Muscle of back (tissue), 11 donors: Measurements from ENCODE around the gene TCP11. TPM values are rescaled to one million over a fixed set of nuclear protein-coding genes. Genes with fewer than 3 reads are reported as not detected.

Experiments
- DNase-seq, 3 donors: peaks; one replicate each; pipeline versions ENCODE4 v3.0.0 to v3.0.0-alpha.2; 2013
- polyA plus RNA-seq, 10 donors: library from polyadenylated mRNA; unstranded; fragments of 120-200 nt; gene quantifications; one replicate each; pipeline ENCODE4 v1.2.1, GENCODE V29; 2013; ENCODE audit not compliant: insufficient read length in 10 of 10

Gene TCP11
- polyA plus RNA-seq, 10 donors: 0.15 to 0.73 (median 0.35) TPM; not detected in 1

GRCh38 chr6:35082046-35082732 is 59.0 kb downstream of the TCP11 start:
- no peak for DNase-seq

- DNase-seq: peak in 1 of 3 donors; percentile 58
These were observed 59.7 kb downstream of the TCP11 start for GRCh38 chr6:35081426-35081851.

DNA sequence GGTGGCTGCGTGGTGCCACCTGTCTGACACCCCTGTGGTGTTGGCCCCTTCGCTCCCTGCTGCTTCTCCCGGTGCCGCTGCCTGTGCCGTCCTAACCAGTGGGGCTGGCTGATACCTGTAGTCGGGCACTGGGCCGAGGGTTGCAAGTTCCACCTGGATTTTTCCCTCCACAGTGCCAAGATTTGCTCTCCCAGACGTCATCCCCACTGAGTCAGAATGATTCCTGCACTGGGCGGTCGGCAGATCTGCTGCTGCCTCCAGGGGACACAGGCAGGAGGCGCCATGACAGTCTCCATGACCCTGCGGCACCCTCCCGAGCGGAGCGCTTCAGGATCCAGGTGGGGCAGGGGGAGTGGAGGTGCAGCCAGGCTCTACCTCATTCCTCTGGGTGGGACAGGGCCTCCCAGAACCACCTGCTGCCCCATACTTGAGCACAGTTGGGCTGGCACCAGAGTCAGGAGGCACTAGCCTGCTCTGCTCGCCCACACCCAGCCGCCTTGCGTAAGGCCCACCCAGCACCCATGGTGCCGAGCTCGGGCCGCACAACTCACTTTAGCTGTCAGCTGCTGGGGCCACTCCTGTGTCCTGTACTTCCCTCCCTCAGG is 60.2 kb downstream of the TCP11 start:
- DNase-seq: no peak

DNA sequence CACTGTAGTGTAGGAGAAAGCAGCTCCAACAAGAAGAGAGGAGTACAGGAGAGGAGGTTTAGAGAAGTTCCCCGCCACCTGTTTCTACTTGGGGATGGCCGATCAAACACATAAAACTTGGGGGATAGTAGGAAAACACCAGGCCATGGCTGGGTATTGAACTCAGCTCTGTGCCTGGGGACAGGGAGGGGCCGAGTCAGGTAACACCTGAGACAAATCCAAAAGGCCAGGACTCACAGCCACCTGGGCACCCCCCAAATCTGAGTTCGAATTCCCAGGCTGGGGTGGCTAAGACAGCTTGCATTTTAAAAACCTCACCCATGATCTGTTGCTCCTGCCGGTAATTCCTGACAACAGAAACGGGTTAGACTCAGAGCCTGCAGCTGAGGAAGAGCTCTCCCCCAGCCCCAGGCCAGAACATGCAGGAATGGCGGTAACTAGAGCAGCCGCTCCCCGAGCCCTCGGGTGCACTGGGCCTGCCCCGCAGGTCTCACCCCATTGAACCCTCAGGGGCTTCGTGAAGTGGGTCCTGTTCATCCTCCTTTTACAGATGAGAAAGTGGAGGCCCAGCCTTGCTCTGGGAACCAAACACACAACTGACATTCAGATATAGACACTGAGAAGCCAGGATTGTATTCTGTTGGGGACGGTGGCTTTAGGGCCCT is 61.0 kb downstream of the TCP11 start:
- no peak for DNase-seq

GRCh38 chr6:35079311-35080000 is 61.7 kb downstream of the TCP11 start:
- no peak for DNase-seq

DNA sequence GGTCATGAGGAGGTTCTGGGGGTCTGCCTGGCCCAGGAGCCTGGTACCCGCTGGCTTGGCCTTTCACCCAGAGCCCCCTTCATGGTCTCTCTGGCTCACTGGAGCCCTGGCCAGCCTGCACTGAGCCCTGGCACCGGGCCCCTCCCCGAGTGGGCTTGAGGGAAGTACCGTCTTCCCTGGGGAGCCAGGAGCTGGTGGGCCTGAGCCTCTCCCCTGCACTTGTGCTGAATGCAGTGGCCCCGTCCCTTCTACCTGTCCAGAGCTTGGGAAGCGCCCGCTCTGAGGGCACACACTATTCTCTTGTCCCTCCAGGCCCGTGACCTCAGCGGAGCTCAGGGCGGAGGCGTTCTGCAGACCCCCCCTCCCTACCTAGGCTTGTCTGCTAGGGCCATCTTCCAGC is 62.2 kb downstream of the TCP11 start:
- DNase-seq: no peak

DNA sequence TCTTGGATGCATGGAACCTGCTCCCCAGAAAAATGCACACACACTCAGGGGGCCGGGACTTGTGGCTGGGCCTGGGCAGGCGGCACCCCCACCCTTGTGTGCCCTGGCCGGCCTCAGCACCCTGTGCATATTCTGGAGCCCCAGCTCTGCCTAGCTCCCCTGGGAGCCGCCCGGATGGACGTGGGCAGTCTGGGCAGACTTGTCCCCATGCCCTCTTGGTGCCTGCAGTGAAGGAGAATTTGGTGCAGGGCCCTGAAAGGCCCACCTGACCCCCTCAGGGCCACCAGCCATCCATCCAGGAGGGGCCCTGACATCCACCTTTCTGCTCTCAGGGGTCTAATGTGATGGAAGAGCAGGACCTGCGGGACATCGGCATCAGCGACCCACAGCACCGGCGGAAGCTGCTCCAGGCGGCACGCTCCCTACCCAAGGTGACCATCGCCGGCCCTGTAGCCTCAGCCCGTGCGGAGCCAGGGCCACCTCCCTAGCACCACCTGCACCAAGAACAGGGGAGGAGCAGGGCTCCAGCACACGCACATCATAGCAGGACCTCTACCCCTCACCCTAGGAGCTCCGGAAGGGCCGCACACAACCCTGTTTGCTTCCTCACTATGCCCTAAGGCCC is 62.8 kb downstream of the TCP11 start:
- DNase-seq: no peak

- DNase-seq: no peak
These were observed 63.4 kb downstream of the TCP11 start for GRCh38 chr6:35077713-35078105.

DNA sequence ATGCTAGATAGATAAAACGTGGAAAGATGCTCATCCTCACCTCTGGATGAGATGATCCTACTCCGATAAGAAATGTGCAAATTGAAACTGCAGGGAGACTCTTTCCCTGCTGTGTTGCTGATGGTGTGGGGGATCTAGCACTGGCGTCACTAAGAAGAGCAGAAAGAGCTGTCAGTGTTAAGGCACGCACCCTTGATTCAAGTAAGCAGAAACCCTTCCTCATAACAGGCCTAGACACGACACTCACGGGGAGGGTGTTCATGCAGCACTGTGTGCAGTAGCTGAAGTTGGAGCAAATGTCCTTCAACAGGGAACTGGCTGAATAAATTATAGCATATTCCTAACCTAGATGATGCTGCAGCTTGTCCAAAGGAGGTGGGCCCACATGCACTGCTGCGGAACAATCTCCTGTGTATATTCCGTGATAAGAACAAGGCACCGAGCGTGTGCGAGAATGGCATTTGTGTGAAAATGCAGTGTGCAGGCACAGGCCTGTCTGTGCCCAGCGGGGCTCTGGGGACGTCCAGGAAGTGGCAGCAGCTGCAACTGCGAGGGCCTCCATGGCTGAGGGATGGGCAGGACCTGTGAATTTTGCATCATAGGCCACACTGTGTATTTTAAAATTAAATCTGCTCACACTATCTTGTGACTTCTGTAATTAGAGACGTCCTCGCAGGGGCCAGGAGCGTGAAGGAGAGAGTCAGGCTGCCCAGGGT is 64.0 kb downstream of the TCP11 start:
- DNase-seq: no peak

DNA sequence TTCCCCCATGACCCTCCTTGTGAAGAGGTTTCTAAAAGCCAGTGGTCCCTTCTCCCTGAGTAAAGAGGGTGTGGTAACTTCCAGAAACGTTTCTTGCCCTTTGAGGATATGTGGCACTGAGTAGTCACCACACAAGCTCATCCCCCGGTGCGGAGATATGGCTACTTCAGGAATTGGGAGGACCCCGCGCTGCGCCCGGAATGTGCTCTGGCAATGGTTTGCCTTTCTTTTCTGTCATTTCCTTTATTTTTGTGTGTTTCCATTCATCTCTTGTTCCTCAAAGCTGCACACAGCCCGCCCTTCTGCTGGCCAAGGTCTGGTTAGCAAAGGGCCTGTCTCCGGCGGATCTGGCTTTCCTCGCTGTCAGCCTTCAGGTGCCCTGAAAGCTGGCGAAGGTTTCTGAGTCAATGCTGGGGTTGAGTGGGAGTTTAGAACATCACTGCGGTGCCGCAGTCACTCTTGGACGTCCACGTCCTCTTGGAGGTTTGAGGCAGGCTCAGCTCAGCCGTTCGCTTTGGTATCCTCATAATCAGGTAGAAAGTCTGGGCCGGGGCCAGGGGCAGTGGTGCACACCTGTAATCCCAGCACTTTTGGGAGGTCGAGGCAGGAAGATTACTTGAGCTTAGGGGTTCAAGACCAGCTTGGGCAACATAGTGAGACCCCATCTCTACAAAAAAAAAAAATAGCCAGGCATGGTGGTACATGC is 67.2 kb downstream of the TCP11 start:
- no peak for DNase-seq

- no peak for DNase-seq
These were observed 67.9 kb downstream of the TCP11 start for GRCh38 chr6:35073211-35073610.

DNA sequence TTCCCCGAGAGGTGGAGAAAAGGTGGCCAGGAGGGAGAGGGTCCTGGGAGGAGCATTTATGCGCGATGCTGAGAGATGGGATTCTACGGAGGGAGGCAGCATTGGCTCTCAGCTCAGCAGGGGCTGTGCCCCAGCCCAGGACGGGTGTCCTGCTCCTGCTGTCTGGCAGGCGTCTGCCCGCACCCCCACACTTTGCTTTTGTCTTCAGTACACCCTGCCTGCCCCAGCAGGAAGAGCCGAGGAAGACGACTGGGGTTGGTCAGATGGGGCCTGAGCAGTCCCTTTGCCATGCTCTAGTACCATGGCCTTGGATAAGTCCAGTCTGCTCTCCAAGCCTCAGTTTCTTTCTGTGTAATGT is 68.5 kb downstream of the TCP11 start:
- DNase-seq: no peak

GRCh38 chr6:35072051-35072697 is 69.0 kb downstream of the TCP11 start:
- DNase-seq: no peak

DNA sequence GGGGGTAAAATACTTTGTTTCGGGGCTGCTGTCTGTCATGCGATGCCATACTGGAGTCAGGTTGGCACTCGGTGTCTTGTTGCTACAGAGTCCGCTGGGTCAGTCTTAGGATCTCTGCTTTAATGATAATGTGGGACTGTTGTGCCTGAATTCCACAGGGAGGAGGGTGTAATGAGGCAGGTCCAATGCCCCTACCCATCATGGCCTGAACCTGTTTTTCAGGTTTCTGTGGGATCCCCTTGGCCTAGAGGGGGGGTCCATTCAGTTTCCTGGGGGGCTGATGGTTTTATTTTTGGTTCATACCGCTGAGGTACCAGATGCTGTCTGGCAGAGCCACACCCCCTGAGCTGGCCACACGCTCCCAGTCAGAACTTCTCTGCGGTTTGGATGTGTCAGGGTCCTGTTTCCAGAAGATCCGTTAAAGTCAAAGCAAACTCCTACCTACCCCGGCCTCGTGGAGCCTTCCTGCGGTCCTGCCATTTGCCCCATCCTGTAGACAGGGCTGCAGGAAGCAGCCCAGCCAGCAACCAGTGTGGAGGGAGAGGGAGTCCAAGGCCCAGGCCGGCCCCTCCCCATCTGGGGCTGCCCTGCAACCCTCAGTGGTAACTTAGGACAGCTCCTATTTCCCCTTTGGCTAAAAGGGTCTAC is 69.7 kb downstream of the TCP11 start:
- no peak for DNase-seq

DNA sequence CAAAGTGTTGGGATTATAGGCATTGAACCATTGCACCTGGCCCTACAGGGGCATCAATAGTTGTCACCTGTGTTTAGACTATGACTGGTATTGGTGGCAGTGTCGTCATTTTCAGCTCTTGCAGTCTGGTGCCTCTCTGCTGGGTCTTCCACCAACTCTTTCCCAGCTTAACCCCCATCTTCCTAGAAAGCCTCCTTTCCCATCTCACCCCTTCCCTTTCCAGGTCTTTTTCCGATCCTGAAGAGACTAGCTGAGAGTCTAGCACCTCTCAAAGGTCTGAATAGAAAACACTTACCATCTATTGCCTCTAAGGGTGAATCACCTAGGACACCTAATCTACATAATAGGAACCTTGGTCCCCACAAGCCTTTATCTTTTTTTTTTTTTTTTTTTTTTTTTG is 71.0 kb downstream of the TCP11 start:
- DNase-seq: no peak

- no peak for DNase-seq
These were observed 71.9 kb downstream of the TCP11 start for GRCh38 chr6:35069262-35069661.

DNA sequence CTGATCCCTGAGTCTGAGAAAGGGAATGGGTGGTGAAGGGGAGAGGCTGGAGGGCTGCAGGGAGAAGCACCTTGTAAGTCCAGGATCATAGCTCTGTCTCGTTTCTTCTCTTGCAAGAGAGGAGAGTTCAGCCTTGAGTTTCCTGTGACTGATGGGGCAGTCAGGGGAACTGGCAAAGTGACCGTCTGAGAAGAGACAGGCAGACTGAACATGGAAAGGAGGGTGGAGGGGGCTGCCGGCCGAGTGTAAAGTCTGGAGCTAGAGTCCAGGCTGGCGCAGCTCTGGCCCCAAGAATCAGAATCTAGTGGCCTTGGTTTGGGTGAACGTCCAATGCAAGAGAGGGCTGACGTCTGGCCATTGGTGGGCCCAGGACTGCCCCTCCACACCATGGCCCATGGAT is 72.5 kb downstream of the TCP11 start:
- no peak for DNase-seq

- DNase-seq: no peak
These were observed 72.9 kb downstream of the TCP11 start for GRCh38 chr6:35068206-35068605.
